Liver (tissue), 9 donors: ENCODE measurements around the gene ZNF566. TPM values are rescaled to one million over a fixed set of nuclear protein-coding genes. Genes with fewer than 3 reads are reported as not detected.

ENCODE experiments used
- DNase-seq: peaks from one replicate; pipeline ENCODE4 v3.0.0-alpha.2; 2017; ENCODE audit warnings: low spot score
- H3K27ac ChIP-seq, 2 donors: one replicate each; pipeline ENCODE4 v1.7.0; 2013; ENCODE audit warnings: inconsistent platforms in 2 of 2, low read length in 2 of 2, control low read depth in 1 of 2, low read depth in 1 of 2, mild to moderate bottlenecking in 1 of 2
- H3K27me3 ChIP-seq, 4 donors: one replicate each; pipeline versions ENCODE4 v1.6.1 to v1.7.0; 2013; ENCODE audit warnings: low read length in 3 of 4, inconsistent platforms in 1 of 4, mild to moderate bottlenecking in 1 of 4, moderate library complexity in 1 of 4; ENCODE audit not compliant: control insufficient read depth in 4 of 4, insufficient read depth in 4 of 4
- H3K36me3 ChIP-seq, 4 donors: one replicate each; pipeline versions ENCODE4 v1.6.1 to v1.7.0; 2013; ENCODE audit warnings: low read length in 3 of 4, mild to moderate bottlenecking in 3 of 4, low read depth in 1 of 4, moderate library complexity in 1 of 4; ENCODE audit not compliant: control insufficient read depth in 4 of 4, insufficient read depth in 3 of 4
- H3K4me1 ChIP-seq, 4 donors: one replicate each; pipeline versions ENCODE4 v1.6.1 to v1.7.0; 2013; ENCODE audit warnings: low read length in 3 of 4, mild to moderate bottlenecking in 3 of 4, moderate library complexity in 1 of 4; ENCODE audit not compliant: control insufficient read depth in 4 of 4, insufficient read depth in 4 of 4
- H3K4me3 ChIP-seq, 3 donors: one replicate each; pipeline versions ENCODE4 v1.6.1 to v1.7.0; 2013; ENCODE audit warnings: low read length in 3 of 3, control low read depth in 1 of 3, low read depth in 1 of 3, mild to moderate bottlenecking in 1 of 3
- H3K9ac ChIP-seq, 2 donors: one replicate each; pipeline ENCODE4 v1.7.0; 2013; ENCODE audit warnings: low read length in 2 of 2, mild to moderate bottlenecking in 2 of 2, moderate library complexity in 2 of 2, control low read depth in 1 of 2, low read depth in 1 of 2
- H3K9me3 ChIP-seq, 4 donors: one replicate each; pipeline versions ENCODE4 v1.6.1 to v1.7.0; 2013; ENCODE audit warnings: low read length in 3 of 4; ENCODE audit not compliant: control insufficient read depth in 4 of 4
- SP1 ChIP-seq: IDR thresholded peaks from 2 replicates; pipeline ENCODE4 v1.6.1; 2018; ENCODE audit warnings: antibody characterized with exemption, mild to moderate bottlenecking
- TAF1 ChIP-seq: conservative IDR thresholded peaks from 2 replicates; pipeline ENCODE4 v1.6.1; 2016; ENCODE audit warnings: antibody characterized with exemption, mild to moderate bottlenecking
- WGBS: extraction: QIAGEN DNeasy Blood & Tissue Kit; methylation state at CpG from one replicate; pipeline ENCODE4 v1.1.7; 2013; 5-methylcytosine and 5-hydroxymethylcytosine counted together
- polyA plus RNA-seq, 2 donors: library from polyadenylated mRNA; stranded (reverse) in 1 of 2; unstranded in 1 of 2; fragments of 200-250 nt in 1 of 2; fragments of >200 nt in 1 of 2; fragmentation: Nextera tagmentation in 1 of 2; extraction: Ambion mirVana in 1 of 2; gene quantifications; one replicate each; pipeline versions ENCODE4 v1.2.1 to v1.2.3, GENCODE V29; 2013 to 2015
- total RNA-seq, 2 donors: library from RNA; depleted of rRNA; stranded (reverse); fragments of >200 nt; gene quantifications; one replicate each; pipeline ENCODE4 v1.2.3, GENCODE V29; 2014
- donor health status: healthy.
- donor health status: healthy.
- donor health status: healthy.
- donor health status: healthy.
- donor health status: healthy.

Gene ZNF566
- total and polyA plus RNA-seq, 4 donors = 1.5 to 11.1 (median 6.3) TPM

- Histone ChIP-seq H3K9me3 (peaks cover 25 to 49% (median 28%) of the 10 kb centered on the region in 4 donors), H3K4me1 (no peaks in the 10 kb centered on the region), H3K36me3 (peaks cover 0 to 20% (median 7%) of the 10 kb centered on the region in 4 donors), H3K27ac (no peak overlapping the region), H3K9ac (no peak overlapping the region), H3K27me3 (no peaks in the 10 kb centered on the region), H3K4me3 (peak overlapping the region in 2 of 3 donors; percentile 14 to 32)
- DNase-seq = no peak
- 92% methylated on average over 3 of the region's 3 CpGs for WGBS
- TF ChIP-seq SP1 (no peak), TAF1 (no peak)
Observed at GRCh38 chr19:36398571-36398970, 90.8 kb downstream of the ZNF566 start.

Other genes starting within 250 kb of the ZNF566 start
- gene ZFP14, start 110.4 kb downstream of the ZNF566 start, total RNA-seq = 1 to 10 TPM; 3.4 to 5.1 TPM
- gene ZFP14, start 110.4 kb downstream of the ZNF566 start, polyA plus RNA-seq = 1 to 10 TPM in 1 of 2 donors, under 1 TPM in 1; 0.43 to 3.4 TPM
- gene ZFP82, start 70.9 kb downstream of the ZNF566 start, total RNA-seq = 1 to 10 TPM; 1.3 to 3.1 TPM
- gene ZFP82, start 70.9 kb downstream of the ZNF566 start, polyA plus RNA-seq = under 1 TPM; 0.40 to 0.79 TPM
- gene ZNF260, start 38.7 kb upstream of the ZNF566 start, total RNA-seq = 10 to 100 TPM in 1 of 2 donors, 1 to 10 TPM in 1; 8.0 to 10.4 TPM
- gene ZNF260, start 38.7 kb upstream of the ZNF566 start, polyA plus RNA-seq = 1 to 10 TPM; 1.7 to 3.2 TPM
- 1 to 10 TPM; 4.0 to 9.5 TPM for gene ZNF529, start 83.7 kb upstream of the ZNF566 start, total RNA-seq
- gene ZNF529, start 83.7 kb upstream of the ZNF566 start, polyA plus RNA-seq = 1 to 10 TPM; 1.4 to 2.0 TPM
- gene ZNF382, start 115.8 kb upstream of the ZNF566 start, total RNA-seq = 1 to 10 TPM; 2.5 to 3.8 TPM
- gene ZNF382, start 115.8 kb upstream of the ZNF566 start, polyA plus RNA-seq = under 1 TPM; 0.20 to 0.26 TPM
- gene ZNF461, start 177.3 kb upstream of the ZNF566 start, total RNA-seq = 1 to 10 TPM; 3.7 to 3.8 TPM
- gene ZNF461, start 177.3 kb upstream of the ZNF566 start, polyA plus RNA-seq = 1 to 10 TPM in 1 of 2 donors, under 1 TPM in 1; 0.90 to 1.6 TPM
- 1 to 10 TPM; 3.5 to 4.3 TPM for gene ZNF567, start 198.1 kb upstream of the ZNF566 start, total RNA-seq
- gene ZNF567, start 198.1 kb upstream of the ZNF566 start, polyA plus RNA-seq = 1 to 10 TPM; 1.7 TPM